ENCODE results near the gene KRT33A.

DNA sequence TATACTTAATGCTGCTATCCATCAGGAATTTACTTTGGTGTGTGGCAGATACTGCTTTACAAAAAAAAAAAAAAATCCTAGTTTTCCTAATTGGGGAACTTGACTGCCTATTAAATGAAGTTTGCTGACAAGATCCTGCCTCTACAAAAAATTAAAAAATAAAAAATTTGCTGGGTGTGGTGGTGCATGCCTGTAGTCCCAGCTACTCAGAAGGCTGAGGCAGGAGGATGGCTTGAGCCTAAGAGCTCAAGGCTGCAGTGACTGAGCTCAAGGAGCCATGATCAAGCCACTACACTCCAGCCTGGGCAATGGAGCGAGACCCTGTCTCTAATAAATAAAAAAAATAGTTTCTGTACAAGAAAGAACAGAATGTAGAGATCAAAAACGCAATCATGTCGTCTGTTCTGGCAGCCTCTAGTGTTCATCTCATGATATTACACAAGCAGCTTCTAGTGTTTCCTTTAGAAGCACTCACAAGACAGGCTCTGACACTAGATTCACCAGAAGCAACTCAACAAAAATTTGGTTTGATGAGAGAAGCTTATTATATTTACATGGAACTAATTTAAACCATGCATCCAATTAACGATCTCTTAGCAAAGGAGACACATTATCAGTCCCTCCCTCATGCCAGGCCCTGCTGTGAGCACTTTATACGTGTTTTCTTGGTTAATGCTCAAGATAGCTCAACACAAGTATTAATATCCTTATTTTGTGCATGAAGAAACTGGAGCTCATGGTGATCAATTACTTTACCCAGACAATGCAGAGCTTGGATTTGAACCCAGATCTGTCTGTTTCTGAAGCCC, 28.3 kb downstream of the KRT33A start:
- TF ChIP-seq POLR2A (IDR thresholded peaks at IDR 0.05; ENCODE audit: low read depth, low read length) (no peak), TAF1 (IDR thresholded peaks at IDR 0.05; ENCODE audit: low read depth, low read length) (no peak)

Measured in GM12891 (cell line).